Measurements from ENCODE around the gene CANT1. TPM values are rescaled to one million over a fixed set of nuclear protein-coding genes. Genes with fewer than 3 reads are reported as not detected.

Gene CANT1
- total RNA-seq, 1 donor from 2014 or later, result 81.6 TPM

DNA sequence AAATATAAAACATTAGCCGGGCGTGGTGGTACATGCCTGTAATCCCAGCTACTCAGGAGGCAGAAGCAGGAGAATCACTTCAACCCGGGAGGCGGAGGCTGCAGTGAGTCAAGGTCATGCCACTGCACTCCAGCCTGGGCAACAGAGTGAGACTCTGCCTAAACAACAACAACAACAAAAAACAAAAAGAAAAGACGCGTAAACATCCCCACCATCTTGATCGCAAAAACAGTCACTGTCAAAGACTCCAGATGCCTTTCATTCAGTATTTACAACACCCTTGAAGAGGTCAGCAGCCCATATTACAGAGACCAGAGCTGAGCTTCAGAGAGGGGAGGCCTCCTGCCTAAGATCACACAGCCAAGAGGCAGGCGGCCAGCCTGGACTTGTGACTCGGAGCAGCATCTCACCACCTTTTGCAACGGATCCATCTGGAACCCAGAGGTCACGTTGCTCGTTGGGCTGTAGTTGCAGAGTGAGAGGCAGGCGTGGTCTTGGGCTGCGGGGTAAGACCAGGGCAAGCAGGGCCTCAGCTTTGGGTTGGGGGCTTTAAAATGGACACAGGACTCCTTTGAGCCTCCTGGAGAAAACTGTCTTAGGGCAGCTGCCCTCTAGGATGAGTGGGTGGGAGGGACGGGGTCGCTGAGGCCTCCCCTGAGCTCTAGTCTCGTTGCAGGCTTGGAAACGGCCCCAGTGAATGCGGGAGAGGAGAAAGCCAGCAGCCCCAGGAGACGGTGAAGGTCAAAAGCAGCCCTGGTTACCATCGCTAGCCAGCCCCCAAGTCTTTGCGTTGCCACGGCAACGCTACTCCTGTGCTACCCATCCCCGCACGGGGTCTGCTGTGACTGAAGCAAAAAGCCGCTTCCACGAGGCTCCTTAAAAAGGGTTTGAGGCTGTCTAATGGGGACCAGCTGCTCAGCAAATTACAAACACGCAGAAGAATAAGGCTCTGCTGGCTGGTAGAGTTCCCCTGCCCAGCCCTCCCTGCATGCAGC is 55.9 kb downstream of the CANT1 start:
- Mint-ChIP-seq H3K4me1 (ENCODE audit: unreplicated experiment) (peaks cover 3% of the 10 kb centered on the region), H3K27ac (ENCODE audit: unreplicated experiment) (peak overlapping the region; percentile 22), H3K4me3 (ENCODE audit: unreplicated experiment) (no peak overlapping the region), H3K27me3 (ENCODE audit: unreplicated experiment) (peaks cover 4% of the 10 kb centered on the region), H3K36me3 (ENCODE audit: low read depth, unreplicated experiment) (no peaks in the 10 kb centered on the region), H3K9me3 (ENCODE audit: unreplicated experiment) (no peaks in the 10 kb centered on the region)
- TF ChIP-seq, protein P1, sequence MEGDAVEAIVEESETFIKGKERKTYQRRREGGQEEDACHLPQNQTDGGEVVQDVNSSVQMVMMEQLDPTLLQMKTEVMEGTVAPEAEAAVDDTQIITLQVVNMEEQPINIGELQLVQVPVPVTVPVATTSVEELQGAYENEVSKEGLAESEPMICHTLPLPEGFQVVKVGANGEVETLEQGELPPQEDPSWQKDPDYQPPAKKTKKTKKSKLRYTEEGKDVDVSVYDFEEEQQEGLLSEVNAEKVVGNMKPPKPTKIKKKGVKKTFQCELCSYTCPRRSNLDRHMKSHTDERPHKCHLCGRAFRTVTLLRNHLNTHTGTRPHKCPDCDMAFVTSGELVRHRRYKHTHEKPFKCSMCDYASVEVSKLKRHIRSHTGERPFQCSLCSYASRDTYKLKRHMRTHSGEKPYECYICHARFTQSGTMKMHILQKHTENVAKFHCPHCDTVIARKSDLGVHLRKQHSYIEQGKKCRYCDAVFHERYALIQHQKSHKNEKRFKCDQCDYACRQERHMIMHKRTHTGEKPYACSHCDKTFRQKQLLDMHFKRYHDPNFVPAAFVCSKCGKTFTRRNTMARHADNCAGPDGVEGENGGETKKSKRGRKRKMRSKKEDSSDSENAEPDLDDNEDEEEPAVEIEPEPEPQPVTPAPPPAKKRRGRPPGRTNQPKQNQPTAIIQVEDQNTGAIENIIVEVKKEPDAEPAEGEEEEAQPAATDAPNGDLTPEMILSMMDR (IDR thresholded peaks at IDR 0.05; ENCODE audit: unreplicated experiment), result no peak
- DNase-seq (ENCODE audit: low spot score), result no peak

- H3K27me3 Mint-ChIP-seq (ENCODE audit: unreplicated experiment), result peaks cover 7% of the 10 kb centered on the region
- H3K27ac Mint-ChIP-seq (ENCODE audit: unreplicated experiment), result no peak overlapping the region
- H3K4me3 Mint-ChIP-seq (ENCODE audit: unreplicated experiment), result no peak overlapping the region
- peaks cover 3% of the 10 kb centered on the region for H3K4me1 Mint-ChIP-seq (ENCODE audit: unreplicated experiment)
- TF ChIP-seq, protein P1 (IDR thresholded peaks at IDR 0.05; ENCODE audit: unreplicated experiment), result no peak
- H3K9me3 Mint-ChIP-seq (ENCODE audit: unreplicated experiment), result no peaks in the 10 kb centered on the region
- no peak for DNase-seq (ENCODE audit: low spot score)
- H3K36me3 Mint-ChIP-seq (ENCODE audit: low read depth, unreplicated experiment), result no peaks in the 10 kb centered on the region
These were observed 56.9 kb downstream of the CANT1 start for GRCh38 chr17:78952706-78953105.

DNA sequence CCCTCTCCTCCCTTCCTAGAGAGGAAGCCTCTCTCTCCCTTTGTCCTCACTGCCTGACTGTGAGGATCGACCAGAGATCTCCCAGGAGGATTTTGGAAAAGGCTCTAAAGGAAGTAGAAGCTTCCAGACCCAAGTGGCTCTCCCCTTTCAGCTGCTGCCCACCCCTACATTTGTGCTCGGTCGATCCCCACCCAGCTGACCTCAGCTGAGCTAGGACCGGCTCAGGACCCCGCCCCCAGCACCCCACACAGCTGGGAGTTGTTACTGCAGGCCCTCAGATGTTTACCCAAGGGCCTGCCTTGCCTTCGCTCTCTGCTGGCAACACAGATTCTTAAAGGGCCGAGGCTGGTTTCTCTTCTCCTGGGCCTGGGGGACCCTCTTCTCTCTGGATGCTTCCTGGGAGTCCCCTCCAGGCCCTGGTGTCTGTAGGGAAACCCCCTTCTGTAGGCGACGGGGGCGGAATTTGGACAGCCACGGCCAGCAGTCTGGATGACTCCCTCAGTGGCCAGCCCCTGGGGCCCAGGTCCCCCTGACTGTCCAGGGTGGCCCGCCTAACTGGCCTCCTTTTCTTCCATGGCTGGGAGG is 57.5 kb downstream of the CANT1 start:
- peaks cover 3% of the 10 kb centered on the region for H3K4me1 Mint-ChIP-seq (ENCODE audit: unreplicated experiment)
- DNase-seq (ENCODE audit: low spot score), result no peak
- H3K27ac Mint-ChIP-seq (ENCODE audit: unreplicated experiment), result no peak overlapping the region
- no peaks in the 10 kb centered on the region for H3K9me3 Mint-ChIP-seq (ENCODE audit: unreplicated experiment)
- H3K36me3 Mint-ChIP-seq (ENCODE audit: low read depth, unreplicated experiment), result no peaks in the 10 kb centered on the region
- H3K4me3 Mint-ChIP-seq (ENCODE audit: unreplicated experiment), result no peak overlapping the region
- peaks cover 7% of the 10 kb centered on the region for H3K27me3 Mint-ChIP-seq (ENCODE audit: unreplicated experiment)
- TF ChIP-seq, protein P1 (IDR thresholded peaks at IDR 0.05; ENCODE audit: unreplicated experiment), result no peak

DNA sequence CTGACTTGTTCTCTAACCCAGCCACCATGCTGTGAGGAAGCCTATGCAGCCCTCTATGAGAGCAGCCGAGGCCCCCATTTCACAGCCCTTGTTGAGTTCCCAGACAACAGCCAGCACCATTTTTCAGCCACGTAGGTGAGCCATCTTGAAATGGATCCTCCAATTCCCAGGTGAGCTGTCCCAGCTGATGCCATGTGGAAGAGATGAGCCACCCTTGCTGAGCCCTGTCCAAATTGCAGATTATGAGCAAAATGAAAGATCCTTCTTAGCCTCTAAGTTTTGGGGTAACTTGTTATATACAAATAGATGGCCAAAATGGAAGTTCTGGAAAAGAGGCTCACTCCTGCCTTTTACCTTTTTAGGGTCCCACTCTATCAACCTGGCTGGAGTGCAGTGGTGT is 58.7 kb downstream of the CANT1 start:
- Mint-ChIP-seq H3K4me1 (ENCODE audit: unreplicated experiment) (peaks cover 3% of the 10 kb centered on the region), H3K4me3 (ENCODE audit: unreplicated experiment) (no peak overlapping the region), H3K9me3 (ENCODE audit: unreplicated experiment) (no peaks in the 10 kb centered on the region), H3K27me3 (ENCODE audit: unreplicated experiment) (peaks cover 8% of the 10 kb centered on the region), H3K27ac (ENCODE audit: unreplicated experiment) (no peak overlapping the region), H3K36me3 (ENCODE audit: low read depth, unreplicated experiment) (no peaks in the 10 kb centered on the region)
- no peak for DNase-seq (ENCODE audit: low spot score)
- TF ChIP-seq, protein P1 (IDR thresholded peaks at IDR 0.05; ENCODE audit: unreplicated experiment), result no peak

Measured in endothelial cell (in vitro differentiated cells).